BE2C (cell line): ENCODE results near the gene KIF21B.

Experiments
- DNase-seq: peaks from one replicate; pipeline ENCODE4 v3.0.0-alpha.2; 2020
- H3K27me3 ChIP-seq: fragments of 250-450 bp; sonication (Bioruptor Pico); 2 replicates; pipeline ENCODE4 v1.5.1; 2020; ENCODE audit warnings: mild to moderate bottlenecking
- H3K36me3 ChIP-seq: fragments of 250-450 bp; sonication (Bioruptor Pico); 2 replicates; pipeline ENCODE4 v1.5.1; 2020; ENCODE audit warnings: mild to moderate bottlenecking
- H3K4me1 ChIP-seq: fragments of 250-450 bp; sonication (Bioruptor Pico); 2 replicates; pipeline ENCODE4 v1.5.1; 2020
- H3K4me3 ChIP-seq: 2 replicates; pipeline ENCODE4 v1.5.1; 2011; ENCODE audit warnings: low read depth, low read length
- H3K9me3 ChIP-seq: fragments of 250-450 bp; sonication (Bioruptor Pico); 2 replicates; pipeline ENCODE4 v1.5.1; 2020
- CTCF ChIP-seq: IDR thresholded peaks from 2 replicates; pipeline ENCODE4 v1.5.1; 2012; ENCODE audit warnings: mild to moderate bottlenecking, low read depth, low read length

Gene KIF21B

GRCh38 chr1:201002510-201002909, 21.0 kb downstream of the KIF21B start:
- Histone ChIP-seq H3K4me3 (no peak overlapping the region), H3K27me3 (peaks cover 92% of the 10 kb centered on the region), H3K9me3 (no peaks in the 10 kb centered on the region), H3K36me3 (no peaks in the 10 kb centered on the region), H3K4me1 (no peaks in the 10 kb centered on the region)
- no peak for DNase-seq
- no peak for TF ChIP-seq CTCF

GRCh38 chr1:201001962-201002361, 21.6 kb downstream of the KIF21B start:
- Histone ChIP-seq H3K27me3 (peaks cover 96% of the 10 kb centered on the region), H3K4me3 (no peak overlapping the region), H3K4me1 (no peaks in the 10 kb centered on the region), H3K9me3 (no peaks in the 10 kb centered on the region), H3K36me3 (no peaks in the 10 kb centered on the region)
- no peak for DNase-seq
- TF ChIP-seq CTCF: no peak

- H3K27me3 ChIP-seq: peaks cover 97% of the 10 kb centered on the region
- no peaks in the 10 kb centered on the region for H3K9me3 ChIP-seq
- H3K4me1 ChIP-seq: no peaks in the 10 kb centered on the region
- H3K36me3 ChIP-seq: no peaks in the 10 kb centered on the region
- DNase-seq: no peak
- TF ChIP-seq CTCF: no peak
- H3K4me3 ChIP-seq: no peak overlapping the region
Observed at GRCh38 chr1:201000391-201000790, 23.1 kb downstream of the KIF21B start.

GRCh38 chr1:200999667-201000066, 23.8 kb downstream of the KIF21B start:
- no peak overlapping the region for H3K4me3 ChIP-seq
- peaks cover 90% of the 10 kb centered on the region for H3K27me3 ChIP-seq
- H3K9me3 ChIP-seq: no peaks in the 10 kb centered on the region
- H3K4me1 ChIP-seq: no peaks in the 10 kb centered on the region
- TF ChIP-seq CTCF: no peak
- H3K36me3 ChIP-seq: no peaks in the 10 kb centered on the region
- no peak for DNase-seq

GRCh38 chr1:200998323-200998722, 25.2 kb downstream of the KIF21B start:
- peaks cover 76% of the 10 kb centered on the region for H3K27me3 ChIP-seq
- H3K4me1 ChIP-seq: no peaks in the 10 kb centered on the region
- no peak for TF ChIP-seq CTCF
- H3K36me3 ChIP-seq: no peaks in the 10 kb centered on the region
- no peaks in the 10 kb centered on the region for H3K9me3 ChIP-seq
- no peak overlapping the region for H3K4me3 ChIP-seq
- DNase-seq: no peak

GRCh38 chr1:200992382-200993048, 31.0 kb downstream of the KIF21B start:
- Histone ChIP-seq H3K36me3 (no peaks in the 10 kb centered on the region), H3K27me3 (peaks cover 66% of the 10 kb centered on the region), H3K4me3 (no peak overlapping the region), H3K9me3 (no peaks in the 10 kb centered on the region), H3K4me1 (no peaks in the 10 kb centered on the region)
- TF ChIP-seq CTCF: no peak
- no peak for DNase-seq
